ENCODE results near the gene TMEM263. TPM values are rescaled to one million over a fixed set of nuclear protein-coding genes. Genes with fewer than 3 reads are reported as not detected.
"Not testable (repeated sequence)": the region's sequence is repeated elsewhere in the genome, so short reads cannot be mapped to it uniquely, and the experiment has no call there.

The TMEM263 gene
- total and polyA plus RNA-seq, 9 of the 15 experiments (the other 6 are each of a cell fraction or from before 2014, with no cell fraction given), result 12.6 to 36.7 (median 24.4) TPM

DNA sequence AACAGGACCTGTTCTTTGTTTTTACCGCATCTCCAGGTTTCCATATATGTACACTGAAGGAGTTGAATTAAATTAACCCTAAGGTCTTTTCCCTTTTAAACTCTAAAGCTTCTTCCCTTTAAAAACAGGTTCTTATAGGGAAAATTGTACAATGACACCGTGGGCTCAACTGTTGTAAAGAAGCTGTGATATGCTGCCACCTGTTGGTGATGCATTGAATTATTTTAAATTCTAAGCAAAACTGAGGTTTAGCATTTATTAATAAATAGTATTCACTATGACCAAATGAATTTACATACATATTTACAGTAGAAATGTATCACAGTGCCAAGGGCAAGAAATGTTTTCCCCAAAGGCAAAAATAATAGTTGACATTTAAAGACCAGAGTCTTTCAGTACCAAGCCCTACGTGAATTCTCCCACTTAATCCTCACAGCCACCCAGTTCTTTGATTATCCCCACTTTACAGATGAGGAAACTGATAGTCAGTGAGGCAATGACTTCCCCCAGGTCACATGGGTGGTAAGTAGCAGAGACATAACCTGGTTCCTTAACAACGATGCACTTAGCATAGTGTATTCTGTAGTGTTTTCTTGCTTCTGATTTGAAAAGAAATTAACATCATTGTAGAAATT is 35.7 kb upstream of the TMEM263 start (continued):
- TF ChIP-seq, protein P1, sequence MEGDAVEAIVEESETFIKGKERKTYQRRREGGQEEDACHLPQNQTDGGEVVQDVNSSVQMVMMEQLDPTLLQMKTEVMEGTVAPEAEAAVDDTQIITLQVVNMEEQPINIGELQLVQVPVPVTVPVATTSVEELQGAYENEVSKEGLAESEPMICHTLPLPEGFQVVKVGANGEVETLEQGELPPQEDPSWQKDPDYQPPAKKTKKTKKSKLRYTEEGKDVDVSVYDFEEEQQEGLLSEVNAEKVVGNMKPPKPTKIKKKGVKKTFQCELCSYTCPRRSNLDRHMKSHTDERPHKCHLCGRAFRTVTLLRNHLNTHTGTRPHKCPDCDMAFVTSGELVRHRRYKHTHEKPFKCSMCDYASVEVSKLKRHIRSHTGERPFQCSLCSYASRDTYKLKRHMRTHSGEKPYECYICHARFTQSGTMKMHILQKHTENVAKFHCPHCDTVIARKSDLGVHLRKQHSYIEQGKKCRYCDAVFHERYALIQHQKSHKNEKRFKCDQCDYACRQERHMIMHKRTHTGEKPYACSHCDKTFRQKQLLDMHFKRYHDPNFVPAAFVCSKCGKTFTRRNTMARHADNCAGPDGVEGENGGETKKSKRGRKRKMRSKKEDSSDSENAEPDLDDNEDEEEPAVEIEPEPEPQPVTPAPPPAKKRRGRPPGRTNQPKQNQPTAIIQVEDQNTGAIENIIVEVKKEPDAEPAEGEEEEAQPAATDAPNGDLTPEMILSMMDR (IDR thresholded peaks at IDR 0.05 in 2 of 3, conservative IDR thresholded peaks at IDR 0.05 in 1 of 3; ENCODE audit: insufficient read depth in 2 of 3, low read depth in 1 of 3, low read length in 3 of 3), result peak; percentile 47 to 74 (median 64); a peak in 5 of 6 replicates

- ATAC-seq; BruUV-seq (replicated peaks); H3K4me3 ChIP-seq; H3K79me2 ChIP-seq (ENCODE audit: control insufficient read depth, insufficient read depth, low read length); H3K4me2 ChIP-seq (ENCODE audit: insufficient read depth, low read length); H3K9me1 ChIP-seq (ENCODE audit: control insufficient read depth, insufficient read depth, low read length); FAIRE-seq; H2AFZ ChIP-seq (ENCODE audit: low read depth, low read length); H3K27me3 ChIP-seq (ENCODE audit: control insufficient read depth in 2 of 2, insufficient read depth in 2 of 2, low read length in 2 of 2); H4K20me1 ChIP-seq (replicated peaks; ENCODE audit: control insufficient read depth, insufficient read depth, low read length); H3K9me3 ChIP-seq (replicated peaks; ENCODE audit: control insufficient read depth, insufficient read depth, low read depth, low read length); H3K36me3 ChIP-seq (ENCODE audit: control insufficient read depth, insufficient read depth, low read length); DNase-seq (ENCODE audit: extremely low read depth in 1 of 4, low spot score in 3 of 4); CTCF ChIA-PET (ENCODE audit: low intra/inter-chr PET ratio); in situ Hi-C loops (cut with MboI); POLR2A ChIA-PET; H3K4me1 ChIP-seq (replicated peaks in 1 of 2; ENCODE audit: control insufficient read depth in 2 of 2, insufficient read depth in 2 of 2, low read length in 2 of 2); H3K9ac ChIP-seq (ENCODE audit: insufficient read depth in 1 of 2, low read depth in 2 of 2, low read length in 2 of 2); H3K27ac ChIP-seq (ENCODE audit: extremely low read depth, low read depth, low read length): not testable (repeated sequence)
- intact Hi-C loops (cut with micrococcal nuclease), result loop anchor here (5.0 kb wide), 1 partner anchor 80 kb away; no protein-coding TSS in a partner anchor
- 28% methylated on average over 2 of the region's 2 CpGs for WGBS (ENCODE audit: insufficient coverage, low coverage, missing lambda C conversion rate)
Observed at GRCh38 chr12:106921976-106922375, 33.7 kb upstream of the TMEM263 start.
